Measurements from ENCODE around the gene CDK5.
"Not testable (repeated sequence)": the region's sequence is repeated elsewhere in the genome, so short reads cannot be mapped to it uniquely, and the experiment has no call there.

Gene CDK5

GRCh38 chr7:151056666-151057505 lies 811 bp downstream of the CDK5 start:
- FAIRE-seq = no peak

- no peak for FAIRE-seq
Observed at GRCh38 chr7:151056283-151056665, 1.4 kb downstream of the CDK5 start.

GRCh38 chr7:151053751-151054150 lies 3.9 kb downstream of the CDK5 start:
- no peak for FAIRE-seq

- no peak for FAIRE-seq
Observed at GRCh38 chr7:151053096-151053495, 4.6 kb downstream of the CDK5 start.

- no peak for FAIRE-seq
Observed at GRCh38 chr7:151051108-151051507, 6.6 kb downstream of the CDK5 start.

- FAIRE-seq = no peak
Observed at GRCh38 chr7:151048911-151049463, 8.7 kb downstream of the CDK5 start.

- FAIRE-seq = no peak
Observed at GRCh38 chr7:151047976-151048815, 9.5 kb downstream of the CDK5 start, which contains the start of gene ASIC3. Gene ASIC3, plus strand, starts transcription at chr7:151048531. Its CDS starts 355 bp downstream, at chr7:151048886.

GRCh38 chr7:151046603-151047573 lies 10.8 kb downstream of the CDK5 start:
- no peak for FAIRE-seq

GRCh38 chr7:151045967-151046366 lies 11.7 kb downstream of the CDK5 start:
- no peak for FAIRE-seq

- FAIRE-seq = no peak
Observed at GRCh38 chr7:151045262-151045661, 12.4 kb downstream of the CDK5 start.

- FAIRE-seq = no peak
Observed at GRCh38 chr7:151043959-151044358, 13.7 kb downstream of the CDK5 start.

- not testable (repeated sequence) for FAIRE-seq
Observed at GRCh38 chr7:151043449-151043848, 14.2 kb downstream of the CDK5 start.

- FAIRE-seq = no peak
Observed at GRCh38 chr7:151040616-151041375, 16.9 kb downstream of the CDK5 start.

GRCh38 chr7:151039850-151040548 lies 17.7 kb downstream of the CDK5 start:
- FAIRE-seq = no peak

- FAIRE-seq = no peak
Observed at GRCh38 chr7:151038951-151039849, 18.5 kb downstream of the CDK5 start.

- no peak for FAIRE-seq
Observed at GRCh38 chr7:151035902-151036301, 21.8 kb downstream of the CDK5 start.

GRCh38 chr7:151035026-151035717 lies 22.5 kb downstream of the CDK5 start:
- FAIRE-seq = no peak

GRCh38 chr7:151034312-151035025 lies 23.2 kb downstream of the CDK5 start:
- no peak for FAIRE-seq
